GM12878 (cell line): ENCODE data around the gene NMRK1. TPM values are rescaled to one million over a fixed set of nuclear protein-coding genes. Genes with fewer than 3 reads are reported as not detected.

ENCODE experiments used
- ATAC-seq: fragments of 200-7000 bp; cut with Tn5 transposase; 3 replicates; pipeline ENCODE4 v1.9.1; 2020; ENCODE audit warnings: mild to moderate bottlenecking, moderate library complexity
- BruUV-seq: library from RNA; stranded (reverse); fragments of 400-500 nt; replicated peaks from 2 replicates; lab custom pipeline; 2021; lab: Mats Ljungman, UMichigan
- CTCF ChIA-PET: fragments of 300-600 bp; sonication (Branson Sonifier 250); formaldehyde crosslinking; extraction: SDS; loops from one replicate; lab custom pipeline; 2021; ENCODE audit warnings: inconsistent platforms; lab: Yijun Ruan, JAX
- POLR2A ChIA-PET: fragments of 350-600 bp; formaldehyde crosslinking; extraction: SDS; loops from one replicate; lab custom pipeline; 2021; ENCODE audit warnings: inconsistent platforms; lab: Charles Lee
- RAD21 ChIA-PET: fragments of 300-600 bp; sonication (Branson Sonifier 250); formaldehyde crosslinking; loops from one replicate; lab custom pipeline; 2023; ENCODE audit warnings: antibody characterized with exemption; ENCODE audit not compliant: unreplicated experiment; lab: Charles Lee
- SMC1A ChIA-PET: fragments of 300-600 bp; sonication (Branson Sonifier 250); formaldehyde crosslinking; loops from one replicate; lab custom pipeline; 2023; ENCODE audit not compliant: unreplicated experiment, uncharacterized antibody; lab: Charles Lee
- DNase-seq: peaks from one replicate; pipeline ENCODE4 v3.0.0-alpha.2; 2011; ENCODE audit warnings: low read depth, low spot score
- FAIRE-seq: peaks from 3 replicates; lab custom pipeline; 2011; peaks lifted over from hg19 to GRCh38; lab: Jason Lieb, UNC
- H2AFZ ChIP-seq: 2 replicates; pipeline ENCODE4 v1.6.0; 2011; ENCODE audit warnings: low read depth, low read length, control low read depth; ENCODE audit not compliant: control insufficient read depth
- H3K27ac ChIP-seq: 2 replicates; pipeline ENCODE4 v1.5.1; 2011; ENCODE audit warnings: control low read depth; ENCODE audit not compliant: control insufficient read depth, insufficient read depth
- H3K27me3 ChIP-seq, 2 experiments: replicated peaks in 1 of 2; 2 replicates each; pipeline versions ENCODE4 v1.6.0 to v1.6.1; 2011; ENCODE audit warnings: low read length in 1 of 2; ENCODE audit not compliant: control insufficient read depth in 2 of 2, insufficient read depth in 2 of 2
- H3K36me3 ChIP-seq, 2 experiments: 2 replicates each; pipeline ENCODE4 v1.5.1; 2011; ENCODE audit warnings: low read length in 1 of 2; ENCODE audit not compliant: control insufficient read depth in 2 of 2, insufficient read depth in 2 of 2
- H3K4me1 ChIP-seq: 2 replicates; pipeline ENCODE4 v1.6.1; 2011; ENCODE audit warnings: mild to moderate bottlenecking, low read length, moderate library complexity, mixed read lengths; ENCODE audit not compliant: control insufficient read depth, insufficient read depth
- H3K4me2 ChIP-seq: 2 replicates; pipeline ENCODE4 v1.6.0; 2011; ENCODE audit warnings: control low read depth; ENCODE audit not compliant: control insufficient read depth, insufficient read depth
- H3K4me3 ChIP-seq: fragments of 200-600 bp; sonication (generic); 2 replicates; pipeline ENCODE4 v1.5.1; 2016
- H3K79me2 ChIP-seq: 2 replicates; pipeline ENCODE4 v1.6.0; 2011; ENCODE audit warnings: low read length; ENCODE audit not compliant: control insufficient read depth, insufficient read depth
- H3K9ac ChIP-seq: 2 replicates; pipeline ENCODE4 v1.8.0; 2011; ENCODE audit warnings: low read length, control low read depth, mixed read lengths; ENCODE audit not compliant: control insufficient read depth, insufficient read depth
- H3K9me3 ChIP-seq: replicated peaks from 3 replicates; pipeline ENCODE4 v1.5.1; 2011; ENCODE audit warnings: mild to moderate bottlenecking, low read length; ENCODE audit not compliant: control insufficient read depth, insufficient read depth
- H4K20me1 ChIP-seq: 2 replicates; pipeline ENCODE4 v1.6.0; 2011; ENCODE audit not compliant: control insufficient read depth, insufficient read depth
- ASH2L ChIP-seq: fragments of 300-600, 200-600 bp; sonication (generic); IDR thresholded peaks from 2 replicates; pipeline ENCODE4 v1.6.1; 2017; ENCODE audit warnings: low read depth, mild to moderate bottlenecking, borderline replicate concordance
- ATF2 ChIP-seq: IDR thresholded peaks from 2 replicates; pipeline ENCODE4 v1.6.1; 2012; ENCODE audit warnings: low read length, inconsistent platforms
- BRCA1 ChIP-seq: IDR thresholded peaks from 2 replicates; pipeline ENCODE4 v1.6.1; 2011; ENCODE audit warnings: low read depth, low read length, improper control_type of control experiment
- CBFB ChIP-seq: IDR thresholded peaks from 2 replicates; pipeline ENCODE4 v1.6.1; 2016; ENCODE audit warnings: antibody characterized with exemption, low read depth
- CTCF ChIP-seq, 3 experiments: IDR thresholded peaks in 2 of 3; conservative IDR thresholded peaks in 1 of 3; 2 replicates each; pipeline ENCODE4 v1.5.1; 2011; ENCODE audit warnings: low read depth in 3 of 3, low read length in 3 of 3, mild to moderate bottlenecking in 3 of 3, control low read depth in 2 of 3, moderate library complexity in 2 of 3, inconsistent platforms in 1 of 3, mixed read lengths in 1 of 3; ENCODE audit not compliant: control insufficient read depth in 2 of 3, insufficient read depth in 1 of 3; ENCODE audit errors: extremely low read depth in 1 of 3
- MEF2B ChIP-seq: fragments of 450-650 bp; IDR thresholded peaks from 2 replicates; pipeline ENCODE4 v1.6.1; 2018; ENCODE audit warnings: mild to moderate bottlenecking, moderate library complexity; ENCODE audit not compliant: partially characterized antibody, poor library complexity, severe bottlenecking
- MLLT1 ChIP-seq: fragments of 450-650 bp; IDR thresholded peaks from 2 replicates; pipeline ENCODE4 v1.6.1; 2016; ENCODE audit warnings: mild to moderate bottlenecking
- NR2F1 ChIP-seq: fragments of 450-650 bp; conservative IDR thresholded peaks from 2 replicates; pipeline ENCODE4 v1.6.1; 2017; ENCODE audit warnings: mild to moderate bottlenecking
- PAX5 ChIP-seq: IDR thresholded peaks from 2 replicates; pipeline ENCODE4 v1.6.1; 2011; ENCODE audit warnings: low read depth, low read length, borderline replicate concordance
- PML ChIP-seq: IDR thresholded peaks from 2 replicates; pipeline ENCODE4 v1.6.1; 2012; ENCODE audit warnings: low read length, inconsistent platforms
- POLR2A ChIP-seq: IDR thresholded peaks from 2 replicates; pipeline ENCODE4 v1.6.1; 2011; ENCODE audit warnings: low read depth, mild to moderate bottlenecking, low read length
- SIN3A ChIP-seq: IDR thresholded peaks from 2 replicates; pipeline ENCODE4 v1.6.1; 2012; ENCODE audit warnings: low read depth, low read length, improper control_type of control experiment
- TCF7 ChIP-seq: IDR thresholded peaks from 2 replicates; pipeline ENCODE4 v1.6.1; 2014; ENCODE audit warnings: antibody characterized with exemption, borderline replicate concordance
- WRNIP1 ChIP-seq: IDR thresholded peaks from 2 replicates; pipeline ENCODE4 v1.6.1; 2011; ENCODE audit warnings: low read depth, low read length, improper control_type of control experiment, borderline replicate concordance
- ZNF274 ChIP-seq: IDR thresholded peaks from one replicate; pipeline ENCODE4 v1.8.0; 2011; ENCODE audit not compliant: insufficient read length, insufficient read depth
- WGBS: methylation state at CpG from one replicate; pipeline ENCODE4 v1.1.6; 2016; ENCODE audit warnings: low lambda C conversion rate; ENCODE audit not compliant: insufficient replicate concordance, insufficient coverage; ENCODE audit errors: missing lambda C conversion rate; 5-methylcytosine and 5-hydroxymethylcytosine counted together
- in situ Hi-C: fragments of 300-500 bp; cut with MboI; formaldehyde crosslinking; loops from 9 replicates; pipeline ENCODE4 v1.14.3; 2018; ENCODE audit warnings: mixed read lengths
- intact Hi-C: fragments of 100-400 bp; cut with micrococcal nuclease; formaldehyde crosslinking; loops from one replicate; pipeline ENCODE4 v1.14.2; 2022; ENCODE audit not compliant: unreplicated experiment
- polyA plus RNA-seq, 11 experiments: library from polyadenylated mRNA; depleted of rRNA in 4 of 11; unstranded in 6 of 11; stranded (reverse) in 5 of 11; fragments of >200 nt; fragmentation: Nextera tagmentation in 4 of 11; fragmentation: Illumina TruSeq in 1 of 11; extraction: Ambion mirVana in 4 of 11; extraction: Trizol in 1 of 11; gene quantifications; 1 replicate in 1 of 11; 2 replicates in 10 of 11; pipeline versions ENCODE4 v1.2.1 to v1.2.3, GENCODE V29; 2011 to 2016; ENCODE audit warnings: inconsistent platforms in 2 of 11, missing spikeins in 2 of 11, low read depth in 1 of 11
- total RNA-seq, 4 experiments: library from RNA; depleted of rRNA in 3 of 4; stranded (reverse); fragments of >200 nt in 3 of 4; fragmentation: Illumina TruSeq in 1 of 4; extraction: Trizol in 1 of 4; gene quantifications; 2 replicates each; pipeline versions ENCODE4 v1.2.1 to v1.2.3, GENCODE V29; 2013 to 2021

Gene NMRK1
- total and polyA plus RNA-seq, 10 of the 15 experiments (the other 5 are each of a cell fraction or from before 2014, with no cell fraction given): 8.4 to 17.2 (median 12.1) TPM

GRCh38 chr9:75087289-75087823 lies 599 bp downstream of the NMRK1 start:
- intact Hi-C loops: no loop called here
- BruUV-seq: no TSS peak
- RAD21 ChIA-PET: interaction anchor here (0.7 to 3.3 kb wide), 8 partner anchors 14 to 315 kb away, joined by 3 to 14 read pairs (median 3); partner anchors contain the start of gene CARNMT1
- DNase-seq: peak; percentile 57
- CTCF ChIA-PET: interaction anchor here (1.0 to 4.4 kb wide), 6 partner anchors 10 to 315 kb away, joined by 3 to 28 read pairs (median 8); partner anchors contain the start of genes C9orf40 and CARNMT1
- Histone ChIP-seq H3K9ac (peak overlapping the region; percentile 89), H3K36me3 (no peaks in the 10 kb centered on the region), H3K27me3 (no peaks in the 10 kb centered on the region), H3K4me2 (peak overlapping the region; percentile 88), H3K79me2 (peaks cover 35% of the 10 kb centered on the region), H4K20me1 (no peaks in the 10 kb centered on the region), H3K4me1 (peaks cover 13% of the 10 kb centered on the region; the same call in 1 of the 2 replicates), H3K4me3 (peak overlapping the region; percentile 90), H3K27ac (peak overlapping the region; percentile 93), H2AFZ (peak overlapping the region; percentile 96), H3K9me3 (no peaks in the 10 kb centered on the region)
- WGBS: 1% methylated on average over 20 of the region's 20 CpGs
- FAIRE-seq: no peak
- peak; percentile 47 for ATAC-seq
- SMC1A ChIA-PET: interaction anchor here (1.0 to 11.0 kb wide), 3 partner anchors 61 to 142 kb away, joined by 3 to 74 read pairs (median 4); partner anchors contain the start of gene CARNMT1
- in situ Hi-C loops: loop anchor here (5.0 kb wide), 1 partner anchor 135 kb away; the partner anchor contains the start of gene C9orf40
- POLR2A ChIA-PET: interaction anchor here (0.5 to 3.1 kb wide), 8 partner anchors 28 to 137 kb away, joined by 3 to 31 read pairs (median 5); partner anchors contain the start of genes C9orf40 and CARNMT1
- no peak for TF ChIP-seq BRCA1
- no peak for TF ChIP-seq MEF2B
- no peak for TF ChIP-seq WRNIP1
- TF ChIP-seq CBFB: no peak
- TF ChIP-seq ASH2L: no peak
- no peak for TF ChIP-seq MLLT1
- TF ChIP-seq PAX5: peak; percentile 56
- no peak for TF ChIP-seq ATF2
- peak; percentile 26; the same call in 1 of the 2 replicates for TF ChIP-seq PML
- 0 out of 6 replicates have a peak, but pooled peaks of 1 of the 3 experiments have one; percentile 0 for TF ChIP-seq CTCF (IDR thresholded peaks at IDR 0.05 in 2 of 3, conservative IDR thresholded peaks at IDR 0.05 in 1 of 3; ENCODE audit: control insufficient read depth in 2 of 3, extremely low read depth in 1 of 3, insufficient read depth in 1 of 3, low read depth in 3 of 3, low read length in 3 of 3)
- no peak for TF ChIP-seq ZNF274
- no peak for TF ChIP-seq TCF7
- no peak for TF ChIP-seq NR2F1
- no peak for TF ChIP-seq SIN3A
- TF ChIP-seq POLR2A: no peak
